ENCODE measurements around the gene GSTM4. TPM values are rescaled to one million over a fixed set of nuclear protein-coding genes. Genes with fewer than 3 reads are reported as not detected.
A peak's percentile ranks its signal among the peaks of the same experiment; 100 is the strongest.

Gene GSTM4
- total and polyA plus RNA-seq, 4 donors = 12.2 to 42.8 (median 30.9) TPM

DNA sequence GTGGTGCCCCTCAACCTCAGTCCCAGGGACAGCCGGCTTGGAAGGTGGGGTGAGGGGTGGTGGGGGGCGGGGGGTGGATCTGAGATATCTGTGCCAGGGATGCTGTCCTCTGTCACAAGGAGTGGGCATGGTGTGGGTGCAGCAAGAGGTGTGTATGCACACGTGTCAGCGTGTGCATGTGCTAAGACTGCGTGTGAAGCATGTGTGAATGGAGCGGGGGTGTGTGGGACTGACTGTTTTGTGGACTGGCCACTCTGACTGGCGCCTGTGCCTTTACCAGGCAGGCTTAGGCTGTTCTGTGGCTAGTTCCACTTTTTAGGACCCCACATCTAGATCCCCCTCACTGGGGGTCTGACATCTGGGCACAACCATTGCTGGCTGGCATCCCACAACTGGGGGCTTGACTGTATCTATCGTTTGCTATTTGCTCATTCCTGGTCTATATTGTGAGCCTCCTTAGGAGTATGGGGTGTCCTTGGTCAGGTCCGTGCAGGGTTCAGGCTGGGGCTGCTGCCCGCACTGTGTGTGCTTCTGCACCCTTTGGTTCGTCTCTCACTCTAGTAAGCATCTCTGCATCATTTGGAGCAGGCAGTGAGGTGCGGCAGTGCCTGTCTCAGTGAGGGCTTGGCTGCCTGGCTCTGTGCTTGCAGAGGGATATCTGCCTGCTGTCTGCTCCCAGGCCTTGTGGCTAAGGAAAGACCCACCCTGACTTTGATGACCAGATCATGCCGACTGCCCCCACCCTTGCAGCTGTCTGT is 34.3 kb upstream of the GSTM4 start:
- TF ChIP-seq FOXA1 (IDR thresholded peaks at IDR 0.05) (no peak), YY1 (IDR thresholded peaks at IDR 0.05) (no peak), NR2F2 (IDR thresholded peaks at IDR 0.05) (no peak), TAF1 (conservative IDR thresholded peaks at IDR 0.05) (no peak), ZBTB33 (IDR thresholded peaks at IDR 0.05) (no peak), JUND (IDR thresholded peaks at IDR 0.05) (no peak), HNF4A (conservative IDR thresholded peaks at IDR 0.05) (no peak), FOXA2 (IDR thresholded peaks at IDR 0.05) (no peak)
- TF ChIP-seq, protein P1, sequence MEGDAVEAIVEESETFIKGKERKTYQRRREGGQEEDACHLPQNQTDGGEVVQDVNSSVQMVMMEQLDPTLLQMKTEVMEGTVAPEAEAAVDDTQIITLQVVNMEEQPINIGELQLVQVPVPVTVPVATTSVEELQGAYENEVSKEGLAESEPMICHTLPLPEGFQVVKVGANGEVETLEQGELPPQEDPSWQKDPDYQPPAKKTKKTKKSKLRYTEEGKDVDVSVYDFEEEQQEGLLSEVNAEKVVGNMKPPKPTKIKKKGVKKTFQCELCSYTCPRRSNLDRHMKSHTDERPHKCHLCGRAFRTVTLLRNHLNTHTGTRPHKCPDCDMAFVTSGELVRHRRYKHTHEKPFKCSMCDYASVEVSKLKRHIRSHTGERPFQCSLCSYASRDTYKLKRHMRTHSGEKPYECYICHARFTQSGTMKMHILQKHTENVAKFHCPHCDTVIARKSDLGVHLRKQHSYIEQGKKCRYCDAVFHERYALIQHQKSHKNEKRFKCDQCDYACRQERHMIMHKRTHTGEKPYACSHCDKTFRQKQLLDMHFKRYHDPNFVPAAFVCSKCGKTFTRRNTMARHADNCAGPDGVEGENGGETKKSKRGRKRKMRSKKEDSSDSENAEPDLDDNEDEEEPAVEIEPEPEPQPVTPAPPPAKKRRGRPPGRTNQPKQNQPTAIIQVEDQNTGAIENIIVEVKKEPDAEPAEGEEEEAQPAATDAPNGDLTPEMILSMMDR (IDR thresholded peaks at IDR 0.05; ENCODE audit: low read depth, low read length, missing input control) = no peak
- TF ChIP-seq, protein P2, sequence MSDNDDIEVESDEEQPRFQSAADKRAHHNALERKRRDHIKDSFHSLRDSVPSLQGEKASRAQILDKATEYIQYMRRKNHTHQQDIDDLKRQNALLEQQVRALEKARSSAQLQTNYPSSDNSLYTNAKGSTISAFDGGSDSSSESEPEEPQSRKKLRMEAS (IDR thresholded peaks at IDR 0.05) = no peak
- H3K4me1 ChIP-seq (ENCODE audit: control insufficient read depth in 4 of 4, insufficient read depth in 4 of 4, low read length in 3 of 4) = peaks cover 8 to 62% (median 47%) of the 10 kb centered on the region in 4 donors
- peaks cover 0 to 8% (median 2%) of the 10 kb centered on the region in 4 donors for H3K36me3 ChIP-seq (ENCODE audit: control insufficient read depth in 4 of 4, insufficient read depth in 3 of 4, low read depth in 1 of 4, low read length in 3 of 4)
- DNase-seq (ENCODE audit: low spot score) = no peak
- no peaks in the 10 kb centered on the region for H3K27me3 ChIP-seq (ENCODE audit: control insufficient read depth in 4 of 4, insufficient read depth in 4 of 4, low read length in 3 of 4)
- H3K4me3 ChIP-seq (ENCODE audit: low read depth in 1 of 3, low read length in 3 of 3) = peak overlapping the region; percentile 66 to 87 (median 77)
- WGBS = 45% methylated on average over 13 of the region's 13 CpGs
- H3K27ac ChIP-seq (ENCODE audit: low read depth in 1 of 2, low read length in 2 of 2) = no peak overlapping the region
- no peak overlapping the region for H3K9ac ChIP-seq (ENCODE audit: low read depth in 1 of 2, low read length in 2 of 2)
- no peaks in the 10 kb centered on the region for H3K9me3 ChIP-seq (ENCODE audit: control insufficient read depth in 4 of 4, low read length in 3 of 4)

- no peak overlapping the region for H3K9ac ChIP-seq (ENCODE audit: low read depth in 1 of 2, low read length in 2 of 2)
- H3K4me1 ChIP-seq (ENCODE audit: control insufficient read depth in 4 of 4, insufficient read depth in 4 of 4, low read length in 3 of 4) = peaks cover 8 to 55% (median 43%) of the 10 kb centered on the region in 4 donors
- H3K27ac ChIP-seq (ENCODE audit: low read depth in 1 of 2, low read length in 2 of 2) = no peak overlapping the region
- H3K9me3 ChIP-seq (ENCODE audit: control insufficient read depth in 4 of 4, low read length in 3 of 4) = no peaks in the 10 kb centered on the region
- H3K36me3 ChIP-seq (ENCODE audit: control insufficient read depth in 4 of 4, insufficient read depth in 3 of 4, low read depth in 1 of 4, low read length in 3 of 4) = peaks cover 3 to 16% (median 7%) of the 10 kb centered on the region in 4 donors
- no peaks in the 10 kb centered on the region for H3K27me3 ChIP-seq (ENCODE audit: control insufficient read depth in 4 of 4, insufficient read depth in 4 of 4, low read length in 3 of 4)
- WGBS = 91% methylated on average over 11 of the region's 11 CpGs
- no peak for DNase-seq (ENCODE audit: low spot score)
- no peak for TF ChIP-seq HNF4G (IDR thresholded peaks at IDR 0.05)
- no peak for TF ChIP-seq RAD21 (IDR thresholded peaks at IDR 0.05)
- no peak overlapping the region for H3K4me3 ChIP-seq (ENCODE audit: low read depth in 1 of 3, low read length in 3 of 3)
Measured at GRCh38 chr1:109622137-109622892, 33.6 kb upstream of the GSTM4 start.

- H3K27me3 ChIP-seq (ENCODE audit: control insufficient read depth in 4 of 4, insufficient read depth in 4 of 4, low read length in 3 of 4) = no peaks in the 10 kb centered on the region
- H3K27ac ChIP-seq (ENCODE audit: low read depth in 1 of 2, low read length in 2 of 2) = no peak overlapping the region
- TF ChIP-seq RAD21 (IDR thresholded peaks at IDR 0.05) = no peak
- TF ChIP-seq YY1 (IDR thresholded peaks at IDR 0.05) = no peak
- TF ChIP-seq SP1 (IDR thresholded peaks at IDR 0.05) = no peak
- no peak for TF ChIP-seq FOXA1 (IDR thresholded peaks at IDR 0.05)
- no peak for TF ChIP-seq RXRA (IDR thresholded peaks at IDR 0.05)
- H3K36me3 ChIP-seq (ENCODE audit: control insufficient read depth in 4 of 4, insufficient read depth in 3 of 4, low read depth in 1 of 4, low read length in 3 of 4) = peaks cover 3 to 22% (median 11%) of the 10 kb centered on the region in 4 donors
- WGBS = 84% methylated on average over 3 of the region's 3 CpGs
- peaks cover 8 to 53% (median 41%) of the 10 kb centered on the region in 4 donors for H3K4me1 ChIP-seq (ENCODE audit: control insufficient read depth in 4 of 4, insufficient read depth in 4 of 4, low read length in 3 of 4)
- no peak for DNase-seq (ENCODE audit: low spot score)
- H3K9ac ChIP-seq (ENCODE audit: low read depth in 1 of 2, low read length in 2 of 2) = no peak overlapping the region
- H3K4me3 ChIP-seq (ENCODE audit: low read depth in 1 of 3, low read length in 3 of 3) = no peak overlapping the region
- H3K9me3 ChIP-seq (ENCODE audit: control insufficient read depth in 4 of 4, low read length in 3 of 4) = no peaks in the 10 kb centered on the region
Measured at GRCh38 chr1:109622895-109623294, 33.0 kb upstream of the GSTM4 start.
